HG03378 (cell line): ENCODE data around the gene IGSF8.

ENCODE experiments used
- ATAC-seq: cut with Tn5 transposase; IDR thresholded peaks from one replicate; pipeline ENCODE4 v1.9.1; 2021; ENCODE audit warnings: mild to moderate bottlenecking, moderate library complexity; ENCODE audit not compliant: unreplicated experiment

Gene IGSF8

DNA sequence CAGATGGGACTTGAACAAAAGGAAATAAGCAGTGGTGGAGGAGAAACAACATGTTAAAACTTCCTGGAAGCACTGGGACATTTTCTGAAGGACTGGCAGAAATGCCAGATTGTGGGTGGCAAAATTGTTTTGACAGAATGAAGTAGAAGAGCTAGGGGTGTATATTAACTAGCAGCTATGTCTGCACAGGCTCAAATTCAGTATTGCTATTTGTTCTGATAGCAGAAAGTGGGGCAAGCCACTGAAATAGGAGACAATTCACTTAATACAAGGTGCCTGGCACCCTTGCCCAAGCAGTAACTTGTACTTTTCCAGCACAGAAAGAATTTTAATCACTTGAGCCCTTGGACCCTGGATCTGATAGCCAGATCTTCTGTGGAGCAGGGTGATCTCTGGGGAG is 54.9 kb downstream of the IGSF8 start:
- ATAC-seq = no peak
